Measurements from ENCODE around the gene USP3.

- no peak for TF ChIP-seq CTCF (IDR thresholded peaks at IDR 0.05)
- TF ChIP-seq POLR2A (IDR thresholded peaks at IDR 0.05) = no peak
Measured at GRCh38 chr15:63556736-63557135, 52.3 kb downstream of the USP3 start.

Measured in esophagus squamous epithelium (tissue), 4 donors.